Measurements from ENCODE around the gene POLR2L. TPM values are rescaled to one million over a fixed set of nuclear protein-coding genes. Genes with fewer than 3 reads are reported as not detected.

The POLR2L gene
- total RNA-seq, 3 donors from 2014 or later (not counting 1 experiment from before 2014, with no cell fraction given): 48.2 to 63.8 (median 61.2) TPM

DNA sequence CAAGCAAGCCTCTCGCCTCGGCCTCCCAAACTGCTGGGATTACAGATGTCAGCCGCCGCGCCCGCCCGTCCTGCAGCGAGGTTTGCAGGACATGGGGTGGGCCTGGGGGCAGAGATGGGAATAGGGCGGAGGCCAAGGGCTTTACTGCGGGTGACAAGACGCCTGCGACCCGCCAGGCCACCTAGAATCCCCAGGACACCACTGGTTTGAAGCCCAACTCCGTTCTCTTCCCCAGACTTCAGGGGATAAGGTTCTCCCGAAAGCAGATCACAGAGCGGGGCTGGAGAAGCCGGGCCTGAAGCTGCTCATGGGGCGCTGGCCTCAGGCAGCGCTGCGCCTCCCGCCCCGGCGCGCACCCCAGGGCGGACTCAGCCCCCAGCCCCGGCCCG is 354 bp downstream of the POLR2L start:
- H3K4me3 Mint-ChIP-seq: peak overlapping the region; percentile 86
- peaks cover 71% of the 10 kb centered on the region for H3K4me1 ChIP-seq (ENCODE audit: control insufficient read depth, insufficient read depth, low read length)
- no peaks in the 10 kb centered on the region for H3K27me3 ChIP-seq (ENCODE audit: control insufficient read depth, insufficient read depth, low read length)
- peak overlapping the region in 1 of 2 donors; percentile 75 for H3K27ac Mint-ChIP-seq
- H3K4me3 ChIP-seq (ENCODE audit: low read length): peak overlapping the region; percentile 70
- H3K36me3 ChIP-seq (ENCODE audit: control insufficient read depth, insufficient read depth, low read length): peaks cover 23% of the 10 kb centered on the region
- DNase-seq (no peak), ATAC-seq (peak; percentile 23 to 35 (median 33))
- WGBS (ENCODE audit: insufficient coverage): 1% methylated on average over 27 of the region's 27 CpGs
- intact Hi-C loops (cut with micrococcal nuclease): loop anchor here (10.0 kb wide), 1 partner anchor 73 kb away; the partner anchor contains the start of gene CHID1
- no peaks in the 10 kb centered on the region for H3K9me3 Mint-ChIP-seq
- peak overlapping the region; percentile 58 for H3K27ac ChIP-seq (ENCODE audit: low read length)
- peaks cover 7 to 44% of the 10 kb centered on the region in 2 donors for H3K4me1 Mint-ChIP-seq
- TF ChIP-seq, protein P1, sequence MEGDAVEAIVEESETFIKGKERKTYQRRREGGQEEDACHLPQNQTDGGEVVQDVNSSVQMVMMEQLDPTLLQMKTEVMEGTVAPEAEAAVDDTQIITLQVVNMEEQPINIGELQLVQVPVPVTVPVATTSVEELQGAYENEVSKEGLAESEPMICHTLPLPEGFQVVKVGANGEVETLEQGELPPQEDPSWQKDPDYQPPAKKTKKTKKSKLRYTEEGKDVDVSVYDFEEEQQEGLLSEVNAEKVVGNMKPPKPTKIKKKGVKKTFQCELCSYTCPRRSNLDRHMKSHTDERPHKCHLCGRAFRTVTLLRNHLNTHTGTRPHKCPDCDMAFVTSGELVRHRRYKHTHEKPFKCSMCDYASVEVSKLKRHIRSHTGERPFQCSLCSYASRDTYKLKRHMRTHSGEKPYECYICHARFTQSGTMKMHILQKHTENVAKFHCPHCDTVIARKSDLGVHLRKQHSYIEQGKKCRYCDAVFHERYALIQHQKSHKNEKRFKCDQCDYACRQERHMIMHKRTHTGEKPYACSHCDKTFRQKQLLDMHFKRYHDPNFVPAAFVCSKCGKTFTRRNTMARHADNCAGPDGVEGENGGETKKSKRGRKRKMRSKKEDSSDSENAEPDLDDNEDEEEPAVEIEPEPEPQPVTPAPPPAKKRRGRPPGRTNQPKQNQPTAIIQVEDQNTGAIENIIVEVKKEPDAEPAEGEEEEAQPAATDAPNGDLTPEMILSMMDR (IDR thresholded peaks at IDR 0.05): no peak
- no peaks in the 10 kb centered on the region for H3K27me3 Mint-ChIP-seq (ENCODE audit: low read depth in 2 of 2)
- H3K9me3 ChIP-seq (ENCODE audit: control insufficient read depth, insufficient read depth, low read length): no peaks in the 10 kb centered on the region
- H3K36me3 Mint-ChIP-seq: no peaks in the 10 kb centered on the region

DNA sequence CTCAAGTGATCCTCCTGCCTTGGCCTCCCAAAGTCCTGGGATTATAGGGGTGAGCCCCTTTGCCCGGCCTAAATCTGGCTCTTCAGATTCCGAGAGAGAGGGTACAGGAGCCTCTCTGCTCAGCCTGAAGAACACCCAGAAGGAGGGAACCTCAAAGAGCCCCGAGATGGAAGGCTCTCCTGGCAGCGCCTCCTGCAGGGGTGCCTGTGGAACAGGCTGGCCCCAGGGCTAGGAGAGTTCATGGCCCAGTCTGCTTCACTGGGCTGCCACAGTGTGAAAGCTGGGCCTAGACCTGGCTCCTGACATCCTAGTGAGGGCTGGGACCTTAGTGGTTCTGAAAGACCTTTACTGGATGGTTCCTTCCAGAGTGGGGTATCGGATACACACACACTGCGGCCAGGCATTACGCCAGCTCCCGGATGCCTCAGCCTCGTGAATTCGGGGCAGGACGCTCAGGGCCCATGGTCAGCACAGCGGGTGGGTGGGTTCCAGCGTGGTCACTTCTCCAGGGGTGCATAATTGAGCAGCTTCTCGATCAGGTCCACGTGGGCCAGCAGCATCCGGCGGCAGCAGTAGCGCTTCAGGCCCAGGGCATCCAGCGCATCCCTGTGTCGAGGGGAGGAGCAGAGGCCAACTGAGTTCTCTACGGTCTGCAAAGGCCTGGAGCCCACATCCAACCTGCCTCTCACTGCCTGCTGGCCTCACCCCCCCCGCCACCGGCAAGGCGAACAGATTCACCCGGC is 2.3 kb downstream of the POLR2L start:
- ATAC-seq (no peak), DNase-seq (no peak)
- TF ChIP-seq, protein P1 (IDR thresholded peaks at IDR 0.05): no peak
- peaks cover 82% of the 10 kb centered on the region for H3K4me1 ChIP-seq (ENCODE audit: control insufficient read depth, insufficient read depth, low read length)
- peaks cover 23% of the 10 kb centered on the region for H3K36me3 ChIP-seq (ENCODE audit: control insufficient read depth, insufficient read depth, low read length)
- Mint-ChIP-seq H3K9me3 (no peaks in the 10 kb centered on the region), H3K4me3 (peak overlapping the region; percentile 86), H3K27me3 (ENCODE audit: low read depth in 2 of 2) (no peaks in the 10 kb centered on the region), H3K4me1 (peaks cover 7 to 40% of the 10 kb centered on the region in 2 donors), H3K36me3 (no peaks in the 10 kb centered on the region), H3K27ac (no peak overlapping the region)
- H3K27me3 ChIP-seq (ENCODE audit: control insufficient read depth, insufficient read depth, low read length): no peaks in the 10 kb centered on the region
- no peaks in the 10 kb centered on the region for H3K9me3 ChIP-seq (ENCODE audit: control insufficient read depth, insufficient read depth, low read length)
- H3K4me3 ChIP-seq (ENCODE audit: low read length): no peak overlapping the region
- WGBS (ENCODE audit: insufficient coverage): 92% methylated on average over 25 of the region's 25 CpGs
- intact Hi-C loops (cut with micrococcal nuclease): loop anchor here (10.0 kb wide), 1 partner anchor 75 kb away; the partner anchor contains the start of gene CHID1
- no peak overlapping the region for H3K27ac ChIP-seq (ENCODE audit: low read length)

DNA sequence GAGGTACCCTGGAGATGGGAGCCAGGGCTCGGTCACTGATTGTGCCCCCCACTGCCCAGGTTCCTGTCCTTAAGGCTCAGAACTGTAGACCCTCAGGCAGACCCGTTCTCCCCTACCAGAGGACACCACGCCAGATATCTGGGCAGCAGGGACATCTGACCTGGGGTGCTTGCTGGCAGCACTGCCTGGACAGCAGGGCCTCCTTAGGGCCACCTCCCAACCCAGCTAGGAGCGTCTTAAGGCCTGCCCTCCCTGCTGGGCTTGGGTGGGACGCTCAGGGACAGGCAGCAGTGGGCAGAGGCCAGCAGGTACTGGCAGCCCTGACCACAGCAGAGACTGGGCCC is 3.1 kb downstream of the POLR2L start:
- Histone ChIP-seq H3K4me1 (ENCODE audit: control insufficient read depth, insufficient read depth, low read length) (peaks cover 82% of the 10 kb centered on the region), H3K9me3 (ENCODE audit: control insufficient read depth, insufficient read depth, low read length) (no peaks in the 10 kb centered on the region), H3K27ac (ENCODE audit: low read length) (no peak overlapping the region), H3K36me3 (ENCODE audit: control insufficient read depth, insufficient read depth, low read length) (peaks cover 23% of the 10 kb centered on the region), H3K27me3 (ENCODE audit: control insufficient read depth, insufficient read depth, low read length) (no peaks in the 10 kb centered on the region), H3K4me3 (ENCODE audit: low read length) (no peak overlapping the region)
- no peaks in the 10 kb centered on the region for H3K27me3 Mint-ChIP-seq (ENCODE audit: low read depth in 2 of 2)
- ATAC-seq: no peak
- no peaks in the 10 kb centered on the region for H3K36me3 Mint-ChIP-seq
- no peak overlapping the region for H3K4me3 Mint-ChIP-seq
- H3K4me1 Mint-ChIP-seq: peaks cover 7 to 36% of the 10 kb centered on the region in 2 donors
- no peak overlapping the region for H3K27ac Mint-ChIP-seq
- DNase-seq: no peak
- TF ChIP-seq, protein P1 (IDR thresholded peaks at IDR 0.05): no peak
- 93% methylated on average over 5 of the region's 5 CpGs for WGBS (ENCODE audit: insufficient coverage)
- intact Hi-C loops (cut with micrococcal nuclease): no loop called here
- no peaks in the 10 kb centered on the region for H3K9me3 Mint-ChIP-seq

Data from natural killer cell (primary cell).